GM21717 (cell line): ENCODE results near the gene VWA5B1.

Experiments
- ATAC-seq: cut with Tn5 transposase; IDR thresholded peaks from one replicate; pipeline ENCODE4 v1.9.1; 2021; ENCODE audit warnings: mild to moderate bottlenecking, moderate library complexity; ENCODE audit not compliant: unreplicated experiment

Gene VWA5B1

GRCh38 chr1:20385630-20386029 is 95.0 kb downstream of the VWA5B1 start:
- no peak for ATAC-seq

GRCh38 chr1:20386323-20387081 is 95.8 kb downstream of the VWA5B1 start:
- no peak for ATAC-seq

GRCh38 chr1:20389571-20389970 is 98.9 kb downstream of the VWA5B1 start:
- ATAC-seq, result no peak

GRCh38 chr1:20390589-20391331 is 100.1 kb downstream of the VWA5B1 start:
- ATAC-seq, result no peak

- no peak for ATAC-seq
Measured at GRCh38 chr1:20395255-20395654, 104.6 kb downstream of the VWA5B1 start.

GRCh38 chr1:20398744-20399143 is 108.1 kb downstream of the VWA5B1 start:
- no peak for ATAC-seq

GRCh38 chr1:20399196-20399595 is 108.5 kb downstream of the VWA5B1 start:
- ATAC-seq, result no peak

DNA sequence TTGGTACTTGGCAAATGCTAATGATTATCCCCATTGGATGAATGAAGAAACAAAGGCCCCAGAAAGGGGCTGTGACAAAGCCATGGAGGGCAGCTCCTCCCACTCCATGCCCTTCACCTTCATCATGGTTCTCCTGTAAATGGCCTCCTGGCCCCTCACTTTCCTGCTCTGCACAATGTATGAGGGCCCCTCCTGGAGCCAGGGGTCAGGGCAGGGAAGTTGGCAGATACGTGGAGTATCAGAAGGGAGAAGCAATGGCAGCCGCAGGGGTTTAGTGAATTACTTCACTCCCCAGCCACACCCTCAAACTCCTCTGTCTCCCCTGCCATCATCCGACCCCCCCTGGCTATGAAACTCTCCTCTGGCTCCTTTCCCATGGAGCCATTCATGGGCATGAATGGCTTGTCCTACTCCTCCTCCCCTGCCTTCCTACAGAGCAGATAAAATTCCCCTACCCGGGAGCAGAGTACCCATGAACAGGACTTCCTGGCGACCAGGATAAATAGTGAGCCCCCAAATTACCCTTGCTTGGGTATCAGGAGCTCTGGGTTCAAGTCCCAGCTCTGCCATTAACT is 109.0 kb downstream of the VWA5B1 start:
- no peak for ATAC-seq

DNA sequence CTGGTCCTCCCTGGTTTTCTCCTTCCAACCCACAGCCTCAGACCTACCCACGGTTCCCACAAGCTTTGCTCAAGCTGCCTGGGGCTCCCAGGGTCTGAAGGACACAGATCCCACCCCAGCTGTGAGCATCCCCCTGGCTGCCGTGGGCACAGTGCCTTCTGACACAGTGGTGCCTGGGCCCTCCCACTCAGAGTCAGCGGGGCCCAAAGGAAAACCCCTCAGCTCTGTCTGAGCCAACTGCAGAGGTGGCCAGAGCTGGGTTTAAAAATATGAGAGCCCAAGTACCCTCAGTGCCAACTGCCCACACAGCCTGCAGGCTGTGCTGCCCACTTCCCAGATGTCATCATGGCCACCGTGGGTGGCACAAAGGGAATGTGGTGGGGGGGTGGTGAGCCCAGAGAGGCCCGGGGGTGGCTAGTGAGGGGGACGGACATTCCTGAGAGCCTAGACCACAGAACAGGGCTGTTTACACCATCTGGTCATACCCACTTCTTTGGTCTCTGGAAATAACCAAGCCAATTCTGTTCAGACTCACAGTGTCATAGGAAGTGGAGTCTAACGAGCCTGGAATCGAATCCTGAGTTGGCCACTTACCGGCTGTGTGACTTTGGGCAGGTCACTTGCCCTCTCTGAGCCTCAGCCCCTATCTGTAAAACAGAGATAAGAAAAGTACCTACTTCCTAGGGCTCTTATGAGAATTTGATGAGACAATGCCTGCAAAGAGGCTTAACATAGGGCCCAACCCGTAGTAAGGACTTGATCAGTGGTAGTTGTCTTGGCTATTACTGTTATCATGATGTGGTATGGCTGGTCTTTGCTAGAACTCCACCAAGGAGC is 109.9 kb downstream of the VWA5B1 start:
- ATAC-seq, result no peak

DNA sequence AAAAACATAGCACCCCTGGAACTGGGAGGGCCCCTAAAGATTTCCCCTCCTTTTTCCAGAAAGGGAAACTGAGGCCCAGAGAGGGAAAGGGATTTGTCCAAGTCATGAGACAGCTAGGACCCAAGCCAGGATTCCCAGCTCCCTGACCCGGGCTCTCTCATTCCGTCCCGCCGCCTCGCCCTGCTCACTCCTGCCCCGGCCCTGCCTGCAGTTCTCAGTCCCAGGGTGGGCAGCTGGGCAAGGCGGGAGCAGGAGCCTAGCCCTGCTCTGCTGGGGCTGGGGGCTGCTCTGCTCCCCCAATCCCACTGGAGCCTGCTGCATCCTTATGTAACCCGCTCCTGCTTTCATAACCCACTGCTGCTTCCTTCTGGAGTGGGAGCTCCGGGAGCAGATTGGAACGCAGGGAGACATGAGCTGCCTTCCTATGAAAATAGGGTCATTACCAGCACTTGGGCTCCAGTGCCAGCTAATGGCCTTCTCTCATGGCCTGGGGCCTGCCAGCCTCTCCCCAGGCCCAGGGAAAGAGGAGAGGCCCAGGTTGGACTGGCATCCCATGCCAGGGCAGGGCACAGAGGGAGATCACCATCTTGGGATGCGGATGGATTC is 110.8 kb downstream of the VWA5B1 start:
- no peak for ATAC-seq

DNA sequence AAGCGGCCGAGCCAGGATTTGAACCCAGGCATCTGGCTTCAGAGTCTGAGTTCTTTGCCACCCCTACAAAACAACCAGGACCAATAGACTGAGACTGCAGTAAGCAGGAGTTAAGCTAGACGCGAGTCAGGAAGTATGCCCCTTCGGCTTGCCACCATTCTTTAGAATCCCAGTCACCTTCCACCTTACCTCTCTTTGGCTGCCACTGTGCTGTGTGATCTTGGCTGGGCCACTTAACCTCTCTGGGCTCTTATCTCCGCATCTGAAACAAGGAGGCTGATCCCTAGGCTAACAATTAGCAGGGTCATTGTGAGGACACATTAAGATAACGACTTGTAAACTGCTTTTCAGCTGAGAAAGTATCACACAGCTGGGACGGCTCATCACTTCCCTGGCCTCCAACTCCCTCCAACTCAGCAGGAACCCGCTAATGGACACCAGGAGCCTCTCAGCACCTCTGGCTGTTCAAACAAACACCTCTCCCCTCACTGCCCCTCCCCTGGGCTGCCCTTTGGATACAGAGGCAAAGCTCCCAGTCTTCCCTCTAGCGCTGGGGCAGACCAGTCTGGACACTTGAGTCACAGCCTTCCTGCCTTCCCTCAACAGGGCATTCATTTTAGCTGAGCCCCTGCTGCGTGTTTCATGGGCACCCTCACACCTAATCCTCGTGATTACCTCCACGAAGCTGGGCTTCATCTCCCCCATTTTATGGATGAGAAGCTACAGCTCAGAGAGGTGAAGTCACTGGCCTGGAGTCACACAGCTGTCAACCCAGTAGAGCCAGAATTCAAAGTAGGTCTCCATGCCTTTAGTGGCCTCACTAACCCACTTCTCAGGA is 112.1 kb downstream of the VWA5B1 start:
- no peak for ATAC-seq

GRCh38 chr1:20403423-20404145 is 112.9 kb downstream of the VWA5B1 start:
- no peak for ATAC-seq

GRCh38 chr1:20404466-20404865 is 113.8 kb downstream of the VWA5B1 start:
- no peak for ATAC-seq
